Stimulated activated CD8-positive, alpha-beta memory T cell treated with anti-CD3 and anti-CD28 coated beads, Interleukin-7, amount 100 ng/mL, for 1 hour (primary cell): ENCODE data around the gene ZNF618.

ENCODE experiments used
- DNase-seq, 2 donors: peaks; one replicate each; pipeline ENCODE4 v3.0.0-alpha.2; 2020; ENCODE audit warnings: low read depth in 2 of 2

The ZNF618 gene

GRCh38 chr9:113885183-113886025 is 9.3 kb downstream of the ZNF618 start:
- no peak for DNase-seq

- DNase-seq, result no peak
These were observed 9.9 kb downstream of the ZNF618 start for GRCh38 chr9:113886026-113886369.

GRCh38 chr9:113886466-113886865 is 10.4 kb downstream of the ZNF618 start:
- DNase-seq, result no peak

- no peak for DNase-seq
These were observed 10.8 kb downstream of the ZNF618 start for GRCh38 chr9:113886933-113887332.

- no peak for DNase-seq
These were observed 11.3 kb downstream of the ZNF618 start for GRCh38 chr9:113887436-113887835.

- no peak for DNase-seq
These were observed 12.2 kb downstream of the ZNF618 start for GRCh38 chr9:113888336-113888735.

- no peak for DNase-seq
These were observed 12.9 kb downstream of the ZNF618 start for GRCh38 chr9:113888976-113889375.

GRCh38 chr9:113890704-113891103 is 14.6 kb downstream of the ZNF618 start:
- no peak for DNase-seq

GRCh38 chr9:113892861-113893491 is 16.9 kb downstream of the ZNF618 start:
- DNase-seq, result no peak

- no peak for DNase-seq
These were observed 18.1 kb downstream of the ZNF618 start for GRCh38 chr9:113894166-113894565.

- no peak for DNase-seq
These were observed 19.4 kb downstream of the ZNF618 start for GRCh38 chr9:113895526-113895925.

- no peak for DNase-seq
These were observed 20.6 kb downstream of the ZNF618 start for GRCh38 chr9:113896713-113897112.

- no peak for DNase-seq
These were observed 22.0 kb downstream of the ZNF618 start for GRCh38 chr9:113898151-113898550.

- DNase-seq, result no peak
These were observed 22.5 kb downstream of the ZNF618 start for GRCh38 chr9:113898596-113898995.

GRCh38 chr9:113899205-113899604 is 23.1 kb downstream of the ZNF618 start:
- DNase-seq, result no peak

- DNase-seq, result no peak
These were observed 25.1 kb downstream of the ZNF618 start for GRCh38 chr9:113901221-113901688.

- DNase-seq, result no peak
These were observed 27.5 kb downstream of the ZNF618 start for GRCh38 chr9:113903514-113904077.

- DNase-seq, result no peak
These were observed 30.5 kb downstream of the ZNF618 start for GRCh38 chr9:113906411-113907110.

- DNase-seq, result no peak
These were observed 31.2 kb downstream of the ZNF618 start for GRCh38 chr9:113907282-113907681.

GRCh38 chr9:113909421-113909820 is 33.3 kb downstream of the ZNF618 start:
- DNase-seq, result no peak

GRCh38 chr9:113910036-113910639 is 34.0 kb downstream of the ZNF618 start:
- DNase-seq, result no peak
